Retinal pigment epithelial cell (primary cell): Measurements from ENCODE around the gene CELSR3.

Experiments used
- DNase-seq: peaks from one replicate; pipeline ENCODE4 v3.0.0-alpha.2; 2010; ENCODE audit warnings: low read depth
- H3K4me3 ChIP-seq: 2 replicates; pipeline ENCODE4 v1.5.1; 2011; ENCODE audit warnings: mild to moderate bottlenecking, low read length, control low read depth, moderate library complexity
- CTCF ChIP-seq: conservative IDR thresholded peaks from 2 replicates; pipeline ENCODE4 v1.5.1; 2011; ENCODE audit warnings: low read depth, low read length, control low read depth, inconsistent platforms

Gene CELSR3

GRCh38 chr3:48628277-48629017 is 34.2 kb downstream of the CELSR3 start:
- TF ChIP-seq CTCF: no peak
- no peak overlapping the region for H3K4me3 ChIP-seq
- DNase-seq: no peak

GRCh38 chr3:48625600-48625999 is 37.1 kb downstream of the CELSR3 start:
- DNase-seq: no peak
- no peak for TF ChIP-seq CTCF
- H3K4me3 ChIP-seq: no peak overlapping the region

GRCh38 chr3:48624767-48625166 is 37.9 kb downstream of the CELSR3 start:
- no peak overlapping the region for H3K4me3 ChIP-seq
- DNase-seq: no peak
- no peak for TF ChIP-seq CTCF

GRCh38 chr3:48623851-48624547 is 38.7 kb downstream of the CELSR3 start:
- H3K4me3 ChIP-seq: no peak overlapping the region
- DNase-seq: no peak
- no peak for TF ChIP-seq CTCF

GRCh38 chr3:48621461-48621869 is 41.2 kb downstream of the CELSR3 start, which contains the start of gene TMEM89:
TSS of gene TMEM89 (minus strand) at chr3:48621769. CDS start at chr3:48621756, 13 bp downstream.
- no peak within 1 kb of the TSS for H3K4me3 ChIP-seq
- DNase-seq: no peak

More at GRCh38 chr3:48621461-48621869, 41.2 kb downstream of the CELSR3 start, which contains the start of gene TMEM89:
- no peak for TF ChIP-seq CTCF
